Central memory CD8-positive, alpha-beta T cell (primary cell): ENCODE measurements around the gene ACSL1.

ENCODE experiments used
- ATAC-seq: fragments of 150-1000 bp; cut with Tn5 transposase; replicated peaks from 2 replicates; pipeline ENCODE4 v1.10.0; 2022; ENCODE audit warnings: mild to moderate bottlenecking, moderate FRiP score, moderate number of reproducible peaks; ENCODE audit not compliant: poor library complexity, severe bottlenecking; ENCODE audit errors: extremely low read depth
- DNase-seq, 2 donors: peaks; one replicate each; pipeline ENCODE4 v3.0.0; 2021; ENCODE audit warnings: low spot score in 2 of 2
- H3K27ac Mint-ChIP-seq: one replicate; pipeline ENCODE4 v1.8.0; 2022; ENCODE audit warnings: low read depth, mild to moderate bottlenecking, moderate library complexity, mixed read lengths
- H3K27me3 Mint-ChIP-seq: one replicate; pipeline ENCODE4 v1.8.0; 2022; ENCODE audit warnings: mixed read lengths
- H3K36me3 Mint-ChIP-seq: one replicate; pipeline ENCODE4 v1.8.0; 2022; ENCODE audit warnings: mild to moderate bottlenecking, moderate library complexity, mixed read lengths; ENCODE audit not compliant: insufficient read depth
- H3K4me1 Mint-ChIP-seq: one replicate; pipeline ENCODE4 v1.8.0; 2022; ENCODE audit warnings: mixed read lengths
- H3K4me3 Mint-ChIP-seq: one replicate; pipeline ENCODE4 v1.8.0; 2022; ENCODE audit warnings: mild to moderate bottlenecking, moderate library complexity, mixed read lengths
- H3K9me3 Mint-ChIP-seq: one replicate; pipeline ENCODE4 v1.8.0; 2022; ENCODE audit warnings: mixed read lengths

The ACSL1 gene

GRCh38 chr4:184833046-184833838, 7.5 kb upstream of the ACSL1 start:
- ATAC-seq (no peak), DNase-seq (no peak)
- peaks cover 2% of the 10 kb centered on the region for H3K36me3 Mint-ChIP-seq
- no peaks in the 10 kb centered on the region for H3K4me1 Mint-ChIP-seq
- peaks cover 1% of the 10 kb centered on the region for H3K27me3 Mint-ChIP-seq
- H3K9me3 Mint-ChIP-seq, result no peaks in the 10 kb centered on the region
- H3K4me3 Mint-ChIP-seq, result no peak overlapping the region
- H3K27ac Mint-ChIP-seq, result no peak overlapping the region

GRCh38 chr4:184831153-184831552, 5.4 kb upstream of the ACSL1 start:
- ATAC-seq (no peak), DNase-seq (no peak)
- Mint-ChIP-seq H3K36me3 (peaks cover 8% of the 10 kb centered on the region), H3K27ac (no peak overlapping the region), H3K4me1 (peaks cover 13% of the 10 kb centered on the region), H3K27me3 (no peaks in the 10 kb centered on the region), H3K9me3 (no peaks in the 10 kb centered on the region), H3K4me3 (no peak overlapping the region)

GRCh38 chr4:184826691-184827270, 1.0 kb upstream of the ACSL1 start:
- H3K36me3 Mint-ChIP-seq, result peaks cover 12% of the 10 kb centered on the region
- H3K27ac Mint-ChIP-seq, result peak overlapping the region; percentile 96
- no peaks in the 10 kb centered on the region for H3K9me3 Mint-ChIP-seq
- H3K4me1 Mint-ChIP-seq, result peaks cover 41% of the 10 kb centered on the region
- DNase-seq (no peak), ATAC-seq (peak; percentile 2)
- peak overlapping the region; percentile 95 for H3K4me3 Mint-ChIP-seq
- no peaks in the 10 kb centered on the region for H3K27me3 Mint-ChIP-seq

GRCh38 chr4:184825141-184825895, 450 bp downstream of the ACSL1 start:
- peaks cover 42% of the 10 kb centered on the region for H3K4me1 Mint-ChIP-seq
- peak in 1 of 2 donors; percentile 32 for DNase-seq

GRCh38 chr4:184824776-184825084, 1.0 kb downstream of the ACSL1 start:
- DNase-seq (no peak), ATAC-seq (no peak)
- Mint-ChIP-seq H3K4me3 (peak overlapping the region; percentile 95), H3K9me3 (no peaks in the 10 kb centered on the region), H3K4me1 (peaks cover 46% of the 10 kb centered on the region), H3K27me3 (no peaks in the 10 kb centered on the region), H3K36me3 (peaks cover 12% of the 10 kb centered on the region), H3K27ac (peak overlapping the region; percentile 90)

More at GRCh38 chr4:184825141-184825895, 450 bp downstream of the ACSL1 start:
- Mint-ChIP-seq H3K27me3 (no peaks in the 10 kb centered on the region), H3K9me3 (no peaks in the 10 kb centered on the region), H3K36me3 (peaks cover 12% of the 10 kb centered on the region), H3K4me3 (peak overlapping the region; percentile 95), H3K27ac (peak overlapping the region; percentile 96)
- peak; percentile 37 for ATAC-seq

- DNase-seq (no peak), ATAC-seq (no peak)
- Mint-ChIP-seq H3K4me1 (peaks cover 51% of the 10 kb centered on the region), H3K9me3 (no peaks in the 10 kb centered on the region), H3K27me3 (no peaks in the 10 kb centered on the region), H3K4me3 (peak overlapping the region; percentile 95), H3K36me3 (peaks cover 12% of the 10 kb centered on the region), H3K27ac (peak overlapping the region; percentile 90)
Measured at GRCh38 chr4:184824081-184824775, 1.5 kb downstream of the ACSL1 start.

- Mint-ChIP-seq H3K36me3 (peaks cover 12% of the 10 kb centered on the region), H3K27me3 (no peaks in the 10 kb centered on the region), H3K27ac (no peak overlapping the region), H3K9me3 (no peaks in the 10 kb centered on the region), H3K4me3 (no peak overlapping the region), H3K4me1 (peaks cover 59% of the 10 kb centered on the region)
- no peak for DNase-seq
- ATAC-seq, result no peak
Measured at GRCh38 chr4:184823014-184823413, 2.8 kb downstream of the ACSL1 start.

- Mint-ChIP-seq H3K4me3 (no peak overlapping the region), H3K9me3 (no peaks in the 10 kb centered on the region), H3K4me1 (peaks cover 63% of the 10 kb centered on the region), H3K36me3 (peaks cover 12% of the 10 kb centered on the region), H3K27me3 (no peaks in the 10 kb centered on the region), H3K27ac (no peak overlapping the region)
- ATAC-seq (no peak), DNase-seq (no peak)
Measured at GRCh38 chr4:184822356-184822755, 3.4 kb downstream of the ACSL1 start.

- ATAC-seq (no peak), DNase-seq (no peak)
- Mint-ChIP-seq H3K36me3 (peaks cover 7% of the 10 kb centered on the region), H3K4me1 (peaks cover 62% of the 10 kb centered on the region), H3K9me3 (no peaks in the 10 kb centered on the region), H3K4me3 (no peak overlapping the region), H3K27me3 (no peaks in the 10 kb centered on the region), H3K27ac (no peak overlapping the region)
Measured at GRCh38 chr4:184821242-184821641, 4.5 kb downstream of the ACSL1 start.

GRCh38 chr4:184819786-184820185, 6.0 kb downstream of the ACSL1 start:
- Mint-ChIP-seq H3K27ac (no peak overlapping the region), H3K4me1 (peaks cover 69% of the 10 kb centered on the region), H3K9me3 (no peaks in the 10 kb centered on the region)

GRCh38 chr4:184818216-184818564, 7.6 kb downstream of the ACSL1 start:
- Mint-ChIP-seq H3K4me1 (peaks cover 63% of the 10 kb centered on the region), H3K27me3 (no peaks in the 10 kb centered on the region), H3K27ac (no peak overlapping the region), H3K9me3 (no peaks in the 10 kb centered on the region), H3K36me3 (no peaks in the 10 kb centered on the region), H3K4me3 (no peak overlapping the region)
- DNase-seq (no peak), ATAC-seq (no peak)

More at GRCh38 chr4:184819786-184820185, 6.0 kb downstream of the ACSL1 start:
- no peak for DNase-seq
- Mint-ChIP-seq H3K27me3 (no peaks in the 10 kb centered on the region), H3K36me3 (peaks cover 3% of the 10 kb centered on the region), H3K4me3 (no peak overlapping the region)
- ATAC-seq, result no peak

- Mint-ChIP-seq H3K4me1 (peaks cover 63% of the 10 kb centered on the region), H3K4me3 (no peak overlapping the region), H3K27me3 (no peaks in the 10 kb centered on the region), H3K27ac (no peak overlapping the region), H3K9me3 (no peaks in the 10 kb centered on the region), H3K36me3 (no peaks in the 10 kb centered on the region)
- DNase-seq, result no peak
- no peak for ATAC-seq
Measured at GRCh38 chr4:184817494-184818215, 8.1 kb downstream of the ACSL1 start.
